ENCODE results near the gene IGSF8.

The IGSF8 gene

DNA sequence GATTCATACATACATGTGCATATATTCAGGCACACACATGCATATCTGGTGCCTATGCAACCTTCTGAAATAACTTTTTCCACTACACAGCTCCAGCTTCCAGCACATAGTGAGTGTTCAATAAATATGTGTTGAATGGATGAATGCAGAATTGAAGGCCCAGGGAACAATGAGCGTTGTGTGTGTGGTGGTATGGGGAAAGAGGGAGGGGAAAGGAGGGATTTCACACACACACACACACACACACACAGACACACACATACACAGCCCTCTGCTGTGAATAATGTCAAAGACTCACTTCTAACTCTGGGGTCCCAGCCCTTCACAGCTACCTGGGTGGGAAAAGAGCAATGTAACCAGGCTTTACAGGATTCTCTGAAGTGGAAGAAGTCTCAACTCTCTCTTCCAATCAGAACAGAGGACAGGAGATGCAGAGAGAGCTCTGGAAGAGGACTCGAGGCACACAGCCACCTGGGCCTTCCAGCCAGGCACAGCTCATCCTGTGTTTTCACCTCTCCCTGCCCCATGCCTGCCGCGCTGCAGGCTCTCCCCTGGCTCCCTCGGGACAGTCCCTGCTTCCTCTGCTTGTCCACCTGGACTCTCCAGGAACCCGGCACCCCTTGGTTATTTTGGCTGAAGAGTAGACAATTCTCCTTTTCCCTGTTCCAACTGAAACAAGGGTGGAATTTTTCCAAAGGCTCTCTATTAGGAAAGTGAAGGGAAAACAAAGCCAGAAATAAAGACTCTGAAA, 5.4 kb upstream of the IGSF8 start:
- DNase-seq: no peak

DNA sequence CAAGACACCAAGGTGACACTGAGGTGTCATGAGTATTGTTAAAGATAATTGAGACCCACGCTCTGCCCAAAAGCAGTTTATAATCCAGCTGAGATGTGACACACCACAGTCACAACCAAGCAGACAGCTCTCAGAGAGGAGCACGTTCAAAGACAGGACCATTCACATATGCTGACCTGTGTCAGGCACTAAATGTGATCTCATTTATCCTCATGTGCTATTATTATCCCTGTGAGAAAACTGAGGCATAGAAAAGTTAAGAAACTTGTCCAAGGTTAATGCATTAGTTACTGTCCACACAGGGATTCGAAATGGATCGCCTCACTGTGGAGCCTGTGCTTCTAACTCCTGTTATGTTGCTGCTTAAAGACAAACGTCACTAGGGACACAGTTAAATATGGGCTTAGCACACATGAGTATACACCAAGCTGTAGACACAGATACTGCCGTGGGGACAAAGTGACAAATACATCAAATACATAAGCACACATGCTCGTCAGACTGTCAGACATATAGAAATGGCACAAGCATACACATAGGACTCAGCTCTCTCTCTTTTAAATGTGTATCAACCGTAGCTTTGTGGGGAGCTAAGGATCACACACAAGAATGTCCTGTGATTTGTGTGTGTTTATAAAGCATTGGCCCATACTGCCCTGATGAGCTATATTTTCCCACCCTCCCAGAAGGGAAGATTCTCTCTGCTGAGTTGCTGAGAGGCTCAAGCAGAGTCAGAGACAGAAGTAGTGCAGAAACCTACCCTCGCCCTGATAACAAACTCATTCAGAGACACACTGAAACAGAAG, 3.5 kb upstream of the IGSF8 start:
- DNase-seq: peak in 2 of 4 experiments; percentile 17 to 34

DNA sequence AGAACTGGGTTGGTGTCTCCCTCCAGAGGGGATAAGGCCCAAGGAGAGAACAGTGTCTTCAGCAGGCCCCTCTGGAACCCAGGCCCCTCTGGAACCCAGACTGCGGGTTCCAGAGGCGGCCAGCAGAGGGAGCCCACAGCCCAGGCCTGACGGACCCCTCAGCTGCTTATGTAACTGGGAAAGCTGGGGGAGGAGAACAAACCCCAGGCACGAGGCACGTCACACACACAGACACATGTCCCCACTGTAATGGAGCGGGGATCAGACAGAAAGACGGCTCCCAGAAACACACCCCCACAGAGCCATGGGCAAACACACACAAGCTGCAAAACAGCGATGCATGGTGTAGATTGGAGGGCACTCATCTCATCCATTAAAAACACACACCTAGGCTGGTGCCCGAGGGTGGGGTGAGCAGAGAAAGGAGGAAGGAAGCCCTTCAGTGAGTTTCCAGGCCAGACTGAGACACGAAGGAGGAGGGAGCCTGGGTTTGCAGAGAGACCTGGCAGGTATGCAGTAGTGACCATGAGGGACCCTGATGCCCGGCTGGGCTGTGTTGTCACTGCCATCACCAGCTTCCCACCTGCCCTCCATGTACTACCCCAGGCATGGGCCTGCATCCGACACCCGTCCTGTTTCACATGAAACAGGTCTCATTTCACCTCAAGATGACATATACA, 2.8 kb upstream of the IGSF8 start:
- peak; percentile 87 to 93 (median 92) for DNase-seq

DNA sequence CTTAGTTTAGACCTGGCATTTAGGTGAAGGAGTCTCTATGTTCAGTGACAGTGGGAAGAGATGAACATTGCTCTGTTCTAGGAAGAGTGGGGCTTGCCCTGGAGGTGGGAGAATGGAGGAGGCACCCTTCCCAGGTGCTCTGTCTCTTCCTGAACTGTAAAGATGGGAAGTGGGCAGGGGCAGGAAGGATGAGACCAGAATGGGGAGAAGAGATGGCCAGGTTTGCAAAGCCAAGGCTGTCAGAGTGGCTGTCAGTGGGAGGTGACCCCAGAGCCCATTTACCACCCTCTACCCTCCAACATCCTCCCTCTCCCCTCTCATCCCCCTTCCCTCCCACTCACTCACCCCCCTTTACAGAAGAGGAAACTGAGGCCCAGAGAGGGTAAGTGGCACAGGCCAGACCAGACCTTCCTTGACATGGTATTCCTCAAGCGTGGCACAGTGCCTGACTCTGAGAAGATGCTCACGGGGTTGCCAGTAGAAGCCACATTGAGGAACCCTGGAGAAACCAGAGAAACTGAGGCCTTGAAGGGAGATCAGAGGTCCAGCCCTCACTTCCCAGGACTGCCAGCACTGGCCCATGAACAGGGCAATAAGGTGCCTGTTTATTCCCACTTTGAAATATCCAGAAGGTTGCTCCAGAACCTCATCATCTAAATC, 1.4 kb upstream of the IGSF8 start:
- DNase-seq: no peak

DNA sequence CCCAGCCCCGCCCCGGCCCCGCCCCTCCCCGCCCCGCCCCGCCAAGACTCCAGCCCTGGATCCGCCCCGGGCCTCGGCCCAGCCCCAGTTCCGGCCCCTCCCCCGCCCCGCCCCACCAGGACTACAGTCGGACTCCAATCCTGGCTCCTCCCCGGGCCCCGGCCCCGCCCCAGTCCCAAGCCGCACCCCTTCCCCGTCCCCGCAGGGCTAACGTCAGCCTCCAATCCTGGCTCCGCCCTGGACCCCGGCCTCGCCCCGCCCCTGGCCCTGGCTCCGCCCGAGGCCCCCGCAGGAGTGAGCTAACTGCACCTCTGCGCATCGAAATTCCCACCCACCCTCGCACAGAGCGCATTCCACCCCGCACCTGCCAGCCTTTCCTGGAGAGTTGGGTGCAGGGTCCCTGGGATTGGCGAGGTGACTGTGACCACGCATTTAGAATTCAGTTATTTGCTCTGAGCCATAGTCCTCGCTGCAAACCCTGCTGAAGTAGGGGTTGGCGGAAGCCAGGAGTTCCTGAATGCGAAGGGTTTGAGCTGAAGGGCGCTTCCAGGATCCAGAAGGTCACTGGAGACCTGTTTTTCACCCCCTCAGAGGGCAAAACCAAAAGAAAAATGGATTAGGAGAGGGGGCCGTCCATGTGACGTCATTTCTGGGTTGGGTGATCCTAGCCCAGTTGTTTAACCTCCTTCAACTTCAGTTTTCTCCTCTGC, 588 bp upstream of the IGSF8 start:
- DNase-seq: peak; percentile 94 to 98 (median 97)

DNA sequence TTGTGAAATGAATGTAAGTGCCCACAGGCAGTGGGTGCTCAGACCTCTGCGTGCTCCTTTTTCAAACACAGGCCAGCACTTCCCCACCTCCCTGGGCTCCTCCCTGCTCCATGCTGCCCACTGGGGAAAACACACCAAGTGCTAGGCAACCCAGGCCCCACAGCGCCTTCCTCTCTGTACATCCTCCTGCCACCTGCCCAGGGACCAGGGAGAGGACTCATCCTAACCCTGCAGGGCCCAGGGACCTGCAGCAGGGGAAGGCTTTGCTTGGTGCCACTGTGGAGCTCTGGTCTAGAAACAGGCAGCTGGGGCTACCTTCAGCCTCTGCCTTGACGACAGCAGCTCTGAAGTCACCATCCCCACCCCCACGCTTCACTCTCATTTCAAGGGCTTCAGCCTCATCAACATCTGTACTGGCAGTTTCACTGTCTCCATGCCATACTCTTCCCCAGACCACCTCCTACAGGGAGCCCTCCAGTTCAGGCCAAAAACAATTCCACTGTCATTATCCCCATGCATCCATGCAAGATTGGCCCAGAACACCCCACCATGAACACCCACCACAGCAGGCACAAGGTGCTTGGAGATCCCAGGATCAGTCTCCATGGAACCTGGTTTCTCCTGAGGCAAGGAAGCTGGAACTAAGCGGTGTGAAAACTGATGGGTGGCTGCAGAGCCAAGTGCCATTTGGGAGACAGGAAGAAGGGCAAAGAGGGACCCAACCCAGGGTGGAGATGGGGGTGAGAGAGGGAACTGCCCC, 1.1 kb downstream of the IGSF8 start:
- DNase-seq: peak in 3 of 4 experiments; percentile 37 to 60 (median 52)

DNA sequence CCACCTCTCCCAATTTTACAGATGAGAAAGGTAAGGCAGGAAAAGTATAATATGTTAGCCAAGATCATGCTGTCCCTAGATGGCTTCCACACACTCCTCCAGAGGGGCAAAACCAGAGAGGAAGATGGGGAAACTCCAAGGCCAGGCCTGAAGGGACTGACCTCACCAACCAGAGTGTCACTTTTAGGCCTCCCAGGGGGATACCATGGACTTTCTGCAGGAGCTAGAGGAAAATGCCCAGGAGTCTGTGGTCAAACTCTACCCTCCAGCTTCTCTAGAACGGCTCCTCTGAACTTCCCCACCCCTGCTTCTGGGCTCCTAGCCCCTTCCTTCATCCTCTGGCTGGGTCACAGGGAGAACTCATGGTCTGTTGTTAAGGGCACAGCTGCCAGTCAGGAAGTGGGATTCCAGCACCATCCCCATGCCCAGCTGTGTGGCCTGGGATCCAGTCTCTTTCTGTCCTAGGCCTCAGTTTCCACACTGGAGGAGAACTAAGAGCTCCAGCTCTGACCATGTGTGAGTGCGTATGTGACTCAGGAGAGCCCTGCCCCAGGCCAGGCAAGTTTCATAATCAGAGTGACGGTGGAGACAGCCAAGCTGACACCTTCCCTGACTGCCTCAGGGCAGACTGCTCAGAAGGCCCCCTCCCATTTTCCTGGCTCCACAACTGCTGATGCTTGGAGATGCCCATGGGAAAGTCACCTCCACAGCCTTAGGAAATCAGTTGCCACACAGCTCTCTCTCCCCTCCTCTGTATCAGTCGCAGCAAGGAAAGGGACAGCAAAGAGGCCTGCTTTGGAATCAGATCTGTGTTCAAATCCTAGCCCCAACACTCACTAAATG, 1.9 kb downstream of the IGSF8 start:
- peak in 3 of 4 experiments; percentile 33 to 52 (median 42) for DNase-seq

DNA sequence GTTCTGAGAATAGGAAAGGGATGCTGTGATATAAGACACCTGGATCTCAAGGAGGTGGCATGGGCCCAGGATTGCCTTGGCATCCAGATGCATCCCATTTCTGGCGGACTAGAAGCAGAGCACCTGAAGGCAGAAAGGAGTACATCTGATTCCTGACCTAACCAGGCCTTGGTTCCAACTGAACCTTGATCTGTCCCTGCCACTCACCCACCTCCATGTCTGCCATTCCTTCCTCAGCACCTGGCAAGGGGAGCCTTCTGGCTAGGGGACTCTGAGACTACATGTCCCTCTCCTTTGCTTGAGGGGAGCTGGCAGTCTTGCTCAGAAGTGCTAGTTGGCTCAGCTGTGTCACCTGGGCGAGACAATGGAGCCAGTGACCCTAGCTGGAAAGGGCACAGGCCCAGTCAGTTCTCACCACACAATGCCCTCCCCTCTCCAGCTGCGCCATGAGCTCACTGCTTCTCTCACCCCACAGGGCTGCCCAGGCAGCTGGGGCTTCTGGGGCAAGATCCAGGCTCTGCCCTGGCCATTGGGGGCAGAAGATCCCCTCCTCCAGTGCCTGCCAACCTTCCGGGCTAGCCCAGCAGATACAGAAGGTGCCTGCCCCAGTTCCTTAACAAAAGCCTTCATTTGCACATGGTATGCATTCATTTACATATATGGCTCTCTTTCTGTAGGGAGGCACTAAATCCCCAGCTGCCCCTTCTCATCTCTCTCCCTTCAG, 2.9 kb downstream of the IGSF8 start:
- DNase-seq: no peak

DNA sequence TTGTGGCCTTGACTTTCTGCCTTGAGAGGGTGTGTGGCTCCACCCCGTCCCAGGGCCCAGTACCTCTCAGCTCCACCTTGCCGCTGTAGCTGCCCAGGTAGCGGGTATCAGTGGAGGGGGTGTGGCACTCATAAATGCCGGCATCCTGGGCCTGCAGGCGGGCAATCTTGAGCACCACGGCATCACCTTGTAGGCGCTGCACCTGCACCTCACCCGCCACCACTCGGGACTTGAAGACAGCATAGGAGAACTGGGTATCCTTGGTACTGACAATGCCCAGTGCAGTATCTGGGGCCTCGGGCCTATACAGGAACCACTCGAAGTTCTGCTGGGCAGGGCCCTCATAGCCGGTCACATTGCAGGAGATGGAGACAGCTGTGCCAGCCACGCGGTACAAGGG, 3.6 kb downstream of the IGSF8 start:
- no peak for DNase-seq

DNA sequence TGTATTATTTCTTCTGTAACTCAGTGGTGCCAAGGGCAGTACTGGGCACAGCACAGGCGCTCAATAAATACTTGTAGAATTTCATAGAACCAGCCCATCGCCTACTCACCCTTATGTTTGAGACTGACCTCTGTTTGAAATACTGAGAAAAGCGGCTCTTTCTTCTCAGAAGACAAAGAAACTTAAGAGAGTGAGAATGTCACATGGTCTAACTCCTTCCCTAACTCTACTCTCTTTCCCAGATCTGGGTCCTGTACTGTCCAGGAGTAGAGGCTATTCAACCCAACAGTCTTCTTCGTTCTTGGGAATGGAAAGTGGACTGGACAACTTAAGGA, 4.2 kb downstream of the IGSF8 start:
- no peak for DNase-seq

DNA sequence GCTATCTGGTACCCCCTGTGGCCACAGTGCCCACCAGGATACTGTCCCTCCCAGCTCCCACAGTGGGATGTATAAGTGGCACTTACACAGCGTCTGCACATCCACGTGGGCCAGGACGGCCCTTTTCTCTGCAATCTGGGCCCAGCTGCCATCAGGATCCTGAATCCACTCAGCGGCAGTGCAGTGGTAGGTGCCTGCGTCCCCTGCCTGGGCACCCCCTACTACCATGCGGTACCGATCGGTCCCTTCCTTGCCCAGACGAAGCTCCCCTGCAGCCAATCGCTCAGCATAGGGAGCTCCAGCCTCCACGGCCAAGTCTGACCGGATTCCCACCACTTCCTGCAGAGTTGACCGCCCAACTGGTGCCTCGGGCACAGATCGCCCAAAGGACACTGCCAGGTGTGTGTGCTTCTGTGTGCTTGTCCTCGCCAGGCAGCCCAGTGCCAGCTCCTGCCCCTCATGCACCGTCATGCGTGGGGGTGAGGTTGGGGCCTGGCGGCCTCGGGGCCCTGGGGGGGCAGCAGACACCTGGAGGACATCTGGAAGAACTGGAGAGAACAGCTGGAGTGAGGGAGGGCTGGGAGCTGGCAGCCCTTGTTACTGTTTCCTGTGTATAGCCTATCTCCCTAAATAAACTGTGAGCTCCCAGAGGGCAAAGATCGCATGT, 4.7 kb downstream of the IGSF8 start:
- no peak for DNase-seq

DNA sequence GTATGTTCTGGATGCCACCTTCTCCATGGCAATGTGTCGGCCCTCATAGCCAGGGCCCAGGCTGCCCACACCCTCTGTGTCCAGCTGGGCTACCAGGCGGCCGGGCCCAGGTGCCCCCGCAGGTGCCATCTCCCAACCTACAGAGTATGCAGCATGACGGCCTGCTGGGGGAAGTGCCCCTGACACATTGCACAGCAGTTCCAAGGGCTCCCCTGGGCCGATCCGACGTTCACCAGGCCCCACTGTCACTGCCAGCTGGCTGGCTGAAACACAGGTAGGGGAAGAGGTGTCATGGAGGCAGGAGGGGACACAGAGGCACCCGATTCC, 5.4 kb downstream of the IGSF8 start:
- no peak for DNase-seq

DNA sequence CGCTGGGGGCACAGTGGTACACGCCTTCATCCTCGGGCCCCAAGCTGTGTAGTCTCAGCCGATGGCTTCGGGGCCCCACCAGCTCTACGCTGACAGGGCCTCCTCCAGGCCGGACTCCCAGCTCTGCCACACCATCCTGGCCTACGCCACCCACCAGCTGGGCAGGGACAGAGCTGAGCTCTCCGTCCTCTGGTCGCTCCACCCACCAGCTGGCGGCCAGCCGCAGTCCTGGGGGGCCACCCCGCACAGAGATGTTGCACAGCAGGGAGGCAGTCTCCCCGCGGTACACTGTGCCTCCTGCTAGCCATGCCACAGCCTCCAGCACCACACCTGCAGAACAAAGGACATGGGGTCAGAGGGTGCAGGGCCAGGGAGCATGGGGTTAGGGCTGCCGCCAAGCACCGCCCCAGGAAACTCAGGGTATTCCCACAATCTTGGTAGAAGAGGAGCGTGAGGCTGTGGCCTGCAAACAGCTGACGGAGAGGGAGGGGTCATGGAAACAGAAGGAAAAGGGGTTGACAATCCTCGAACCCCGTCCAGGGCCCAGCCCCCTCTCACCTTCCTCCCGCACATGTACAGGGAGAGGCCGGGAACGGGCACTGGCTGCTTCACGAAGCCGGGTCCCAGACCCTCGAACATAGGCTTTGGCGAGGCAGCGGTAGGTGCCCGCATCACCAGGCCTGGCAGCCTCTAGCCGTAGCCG, 5.9 kb downstream of the IGSF8 start:
- DNase-seq: no peak

DNA sequence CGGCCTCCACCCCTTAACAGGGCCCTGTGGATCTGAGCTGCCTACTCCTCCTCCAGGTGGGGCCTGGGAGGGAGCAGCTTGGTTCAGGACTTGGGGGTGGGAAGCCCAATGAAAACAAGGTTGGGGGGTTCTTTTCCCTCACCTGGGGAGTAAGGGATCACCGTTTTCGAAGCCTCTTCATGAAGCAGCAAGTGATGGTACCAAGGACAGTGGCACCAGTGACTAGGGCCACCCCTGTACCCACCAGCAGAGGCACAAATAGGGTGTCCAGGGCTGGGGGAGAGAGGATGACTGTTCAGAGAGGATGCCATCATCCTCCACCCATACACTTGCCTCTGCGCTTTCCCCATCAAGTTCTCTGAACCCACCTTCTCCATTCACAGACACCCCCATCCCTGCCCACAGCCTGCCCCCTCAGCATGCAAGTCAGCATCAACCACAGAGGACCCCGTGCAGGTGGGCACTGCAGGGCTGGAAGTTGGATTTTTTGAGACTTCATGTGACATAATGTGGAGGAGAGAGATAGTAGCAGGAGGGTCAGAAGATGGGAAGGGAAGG, 6.7 kb downstream of the IGSF8 start:
- DNase-seq: no peak

DNA sequence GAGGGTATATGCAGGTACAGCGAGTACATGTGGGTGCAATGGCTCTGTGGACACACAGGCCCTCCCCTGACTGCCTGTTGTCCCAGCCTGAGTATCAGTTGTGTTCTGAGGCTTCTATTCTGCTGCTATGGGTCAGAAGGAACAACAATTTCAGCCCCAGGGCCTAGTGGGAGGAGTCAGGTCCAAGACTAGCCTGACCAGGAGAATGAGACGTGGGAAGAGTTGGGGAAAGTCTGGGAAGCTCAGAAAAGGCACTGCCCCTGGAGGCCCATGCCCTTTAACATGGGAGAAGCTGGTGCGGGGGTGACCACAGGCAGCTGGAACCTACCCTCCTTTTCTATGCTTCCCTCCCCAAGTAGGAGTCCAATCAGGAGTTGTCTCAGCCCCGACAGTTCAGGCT, 7.7 kb downstream of the IGSF8 start:
- no peak for DNase-seq

DNA sequence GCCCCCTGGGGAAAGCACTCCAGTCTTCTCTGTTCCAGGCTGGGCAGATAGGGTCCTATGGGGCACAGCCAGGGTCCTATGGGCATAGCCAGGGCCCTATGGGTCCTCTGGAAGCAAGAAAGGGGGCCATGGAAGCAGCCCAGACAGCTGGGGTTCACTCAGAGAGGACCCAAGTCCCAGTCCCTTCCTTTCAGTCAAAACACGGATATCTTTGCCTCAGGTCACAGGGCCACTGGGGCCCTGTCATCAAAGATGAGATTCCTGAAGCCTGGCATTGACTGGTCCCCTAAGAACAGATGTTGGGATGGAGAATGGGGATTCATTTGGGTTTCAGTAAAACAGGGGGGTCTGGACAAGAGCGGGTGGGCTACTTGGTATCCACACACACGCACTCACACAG, 8.5 kb downstream of the IGSF8 start:
- no peak for DNase-seq

DNA sequence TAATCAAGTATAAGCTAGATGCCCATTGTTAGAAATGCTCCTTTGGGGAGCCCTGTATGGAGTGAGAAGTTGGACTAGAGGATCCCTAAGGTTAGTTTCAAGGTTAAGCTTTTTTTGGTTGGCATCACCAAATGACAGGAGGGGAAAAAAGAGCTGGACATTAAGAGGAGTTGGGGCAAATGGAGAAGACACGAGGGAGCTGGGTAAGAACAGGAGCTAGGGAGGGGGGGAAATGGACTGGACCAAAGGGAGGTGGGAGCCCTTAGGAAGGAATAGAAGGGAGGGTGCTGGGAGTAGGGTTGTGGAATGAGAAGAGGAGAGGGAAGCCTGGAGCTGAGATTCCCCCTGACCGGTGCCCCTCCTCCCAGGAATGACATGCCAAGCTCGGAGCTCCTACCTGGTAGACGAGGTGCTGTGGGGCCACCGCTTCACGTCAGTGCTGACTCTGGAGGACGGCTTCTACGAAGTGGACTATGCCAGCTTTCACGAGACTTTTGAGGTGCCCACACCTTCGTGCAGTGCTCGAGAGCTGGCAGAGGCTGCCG, 11.2 kb downstream of the IGSF8 start:
- DNase-seq: no peak

DNA sequence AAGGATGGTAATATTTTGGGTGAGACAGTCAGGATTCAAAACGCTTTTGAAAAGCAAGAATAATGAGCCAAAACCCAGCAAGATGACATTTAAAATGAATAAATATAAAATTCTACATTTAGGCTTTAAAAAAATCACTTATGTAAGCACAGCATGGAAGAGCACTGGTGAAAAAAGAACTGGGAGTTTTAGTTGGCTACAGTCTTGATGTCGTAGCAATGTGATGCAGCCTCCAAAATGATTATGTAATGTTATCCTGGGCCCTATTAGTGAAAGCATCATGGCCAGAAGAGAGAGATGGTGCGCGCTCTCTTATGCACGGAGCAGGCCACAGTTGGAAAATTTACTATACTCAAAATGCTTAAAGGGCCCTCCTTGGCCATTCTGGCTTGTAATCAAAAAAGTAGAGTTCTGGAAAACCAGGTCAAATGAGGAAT, 11.9 kb downstream of the IGSF8 start:
- no peak for DNase-seq
